GM23338 (cell line): ENCODE measurements around the gene SNRPD3.

Source experiments
- CREB1 ChIP-seq: fragments of 250-450 bp; sonication (Bioruptor Pico); IDR thresholded peaks from 2 replicates; pipeline ENCODE4 v1.5.0; 2020; ENCODE audit warnings: low read depth, mild to moderate bottlenecking, moderate library complexity
- EZH2 ChIP-seq: fragments of 200-600 bp; sonication (generic); IDR thresholded peaks from one replicate; pipeline ENCODE4 v1.8.0; 2017; ENCODE audit warnings: antibody characterized with exemption, mild to moderate bottlenecking, low read depth; ENCODE audit not compliant: unreplicated experiment
- EZH2phosphoT487 ChIP-seq: fragments of 200-600 bp; sonication (generic); IDR thresholded peaks from one replicate; pipeline ENCODE4 v1.8.1; 2018; ENCODE audit warnings: antibody characterized with exemption; ENCODE audit not compliant: unreplicated experiment
- JUNB ChIP-seq: IDR thresholded peaks from one replicate; pipeline ENCODE4 v1.6.1; 2016; ENCODE audit warnings: antibody characterized with exemption; ENCODE audit not compliant: unreplicated experiment
- POLR2AphosphoS5 ChIP-seq: IDR thresholded peaks from 2 replicates; pipeline ENCODE4 v1.6.1; 2016; ENCODE audit warnings: antibody characterized with exemption, low read depth
- REST ChIP-seq: IDR thresholded peaks from one replicate; pipeline ENCODE4 v1.6.1; 2018; ENCODE audit warnings: antibody characterized with exemption; ENCODE audit not compliant: unreplicated experiment
- STAT1 ChIP-seq: IDR thresholded peaks from one replicate; pipeline ENCODE4 v1.6.1; 2016; ENCODE audit warnings: antibody characterized with exemption; ENCODE audit not compliant: unreplicated experiment
- ZNF331 ChIP-seq: fragments of 250-450 bp; sonication (Bioruptor Pico); IDR thresholded peaks from 2 replicates; pipeline ENCODE4 v1.5.0; 2020; ENCODE audit warnings: low read depth, mild to moderate bottlenecking, moderate library complexity
- ZNF462 ChIP-seq: fragments of 250-450 bp; sonication (Bioruptor Pico); IDR thresholded peaks from 2 replicates; pipeline ENCODE4 v1.5.0; 2020; ENCODE audit warnings: mild to moderate bottlenecking, moderate library complexity
- TF ChIP-seq, protein P1 (sequence below), 2 experiments: fragments of 200-600 bp in 1 of 2; sonication (generic) in 1 of 2; conservative IDR thresholded peaks; 2 replicates each; pipeline versions ENCODE4 v1.5.1 to v1.6.1; 2016 to 2017; ENCODE audit warnings: antibody characterized with exemption in 2 of 2, low read depth in 2 of 2, mild to moderate bottlenecking in 2 of 2, moderate library complexity in 1 of 2
- TF ChIP-seq, protein P2 (sequence below): IDR thresholded peaks from 2 replicates; pipeline ENCODE4 v1.6.1; 2016; ENCODE audit warnings: antibody characterized with exemption

DNA sequence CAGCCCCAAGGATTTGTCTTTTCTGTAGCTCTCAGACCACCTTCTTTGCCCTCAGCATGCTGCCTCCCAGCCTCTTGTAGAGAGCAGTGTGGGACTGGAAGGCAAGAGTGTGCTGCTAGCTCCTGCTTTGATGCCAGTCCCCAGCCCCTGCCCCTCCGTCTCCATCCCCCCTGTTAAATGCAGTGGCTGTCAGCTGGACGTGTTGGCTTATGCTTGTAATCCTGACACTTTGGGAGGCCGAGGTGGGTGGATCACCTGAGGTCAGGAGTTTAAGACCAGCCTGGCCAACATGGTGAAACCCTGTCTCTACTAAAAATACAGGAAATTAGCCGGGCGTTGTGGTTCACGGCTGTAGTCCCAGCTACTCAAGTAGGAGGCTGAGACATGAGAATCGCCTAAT is 15.5 kb downstream of the SNRPD3 start:
- TF ChIP-seq, protein P1, sequence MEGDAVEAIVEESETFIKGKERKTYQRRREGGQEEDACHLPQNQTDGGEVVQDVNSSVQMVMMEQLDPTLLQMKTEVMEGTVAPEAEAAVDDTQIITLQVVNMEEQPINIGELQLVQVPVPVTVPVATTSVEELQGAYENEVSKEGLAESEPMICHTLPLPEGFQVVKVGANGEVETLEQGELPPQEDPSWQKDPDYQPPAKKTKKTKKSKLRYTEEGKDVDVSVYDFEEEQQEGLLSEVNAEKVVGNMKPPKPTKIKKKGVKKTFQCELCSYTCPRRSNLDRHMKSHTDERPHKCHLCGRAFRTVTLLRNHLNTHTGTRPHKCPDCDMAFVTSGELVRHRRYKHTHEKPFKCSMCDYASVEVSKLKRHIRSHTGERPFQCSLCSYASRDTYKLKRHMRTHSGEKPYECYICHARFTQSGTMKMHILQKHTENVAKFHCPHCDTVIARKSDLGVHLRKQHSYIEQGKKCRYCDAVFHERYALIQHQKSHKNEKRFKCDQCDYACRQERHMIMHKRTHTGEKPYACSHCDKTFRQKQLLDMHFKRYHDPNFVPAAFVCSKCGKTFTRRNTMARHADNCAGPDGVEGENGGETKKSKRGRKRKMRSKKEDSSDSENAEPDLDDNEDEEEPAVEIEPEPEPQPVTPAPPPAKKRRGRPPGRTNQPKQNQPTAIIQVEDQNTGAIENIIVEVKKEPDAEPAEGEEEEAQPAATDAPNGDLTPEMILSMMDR (conservative IDR thresholded peaks at IDR 0.05; ENCODE audit: low read depth in 2 of 2), result no peak
- TF ChIP-seq EZH2 (no peak), ZNF331 (CRISPR knock-in tag) (no peak), ZNF462 (no peak), JUNB (no peak), POLR2AphosphoS5 (no peak), REST (no peak), EZH2phosphoT487 (no peak), STAT1 (no peak), CREB1 (CRISPR knock-in tag) (no peak)
- TF ChIP-seq, protein P2, sequence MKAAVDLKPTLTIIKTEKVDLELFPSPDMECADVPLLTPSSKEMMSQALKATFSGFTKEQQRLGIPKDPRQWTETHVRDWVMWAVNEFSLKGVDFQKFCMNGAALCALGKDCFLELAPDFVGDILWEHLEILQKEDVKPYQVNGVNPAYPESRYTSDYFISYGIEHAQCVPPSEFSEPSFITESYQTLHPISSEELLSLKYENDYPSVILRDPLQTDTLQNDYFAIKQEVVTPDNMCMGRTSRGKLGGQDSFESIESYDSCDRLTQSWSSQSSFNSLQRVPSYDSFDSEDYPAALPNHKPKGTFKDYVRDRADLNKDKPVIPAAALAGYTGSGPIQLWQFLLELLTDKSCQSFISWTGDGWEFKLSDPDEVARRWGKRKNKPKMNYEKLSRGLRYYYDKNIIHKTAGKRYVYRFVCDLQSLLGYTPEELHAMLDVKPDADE, result no peak
